ENCODE measurements around the gene ARHGAP23. TPM values are rescaled to one million over a fixed set of nuclear protein-coding genes. Genes with fewer than 3 reads are reported as not detected.

The ARHGAP23 gene
- total RNA-seq, 1 donor from 2014 or later = 0.61 TPM

DNA sequence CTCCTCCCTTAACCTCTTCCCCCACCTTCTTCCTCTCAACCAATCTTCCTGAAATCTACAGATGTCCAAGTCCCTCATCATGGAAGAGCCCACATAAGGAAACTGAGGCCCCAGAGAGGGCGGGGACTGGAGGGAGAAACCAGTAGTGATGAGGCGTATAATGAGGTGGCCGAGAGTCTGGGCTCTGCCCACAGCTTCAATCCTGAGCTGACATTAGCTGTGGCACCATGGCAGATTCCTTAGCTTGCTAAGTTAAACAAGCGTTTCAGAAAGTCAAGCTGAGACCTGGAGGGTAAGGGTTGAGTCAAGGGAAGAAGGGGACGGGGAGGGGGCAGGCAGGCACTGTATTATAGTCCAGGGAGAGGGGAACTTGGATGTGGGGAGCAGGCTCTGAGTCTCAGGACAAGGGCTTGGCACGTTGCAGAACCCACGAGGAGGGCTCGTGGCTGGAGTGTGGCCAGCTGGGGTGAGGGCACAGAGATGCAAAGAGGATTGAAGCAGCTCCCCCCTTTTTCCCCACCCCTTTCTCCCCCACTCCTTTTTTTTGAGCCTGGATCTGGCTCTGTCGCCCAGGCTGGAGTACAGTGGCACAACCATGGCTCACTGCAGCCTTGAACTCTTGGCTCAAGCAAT is 13.3 kb downstream of the ARHGAP23 start:
- no peaks in the 10 kb centered on the region for H3K36me3 Mint-ChIP-seq (ENCODE audit: low read depth)

DNA sequence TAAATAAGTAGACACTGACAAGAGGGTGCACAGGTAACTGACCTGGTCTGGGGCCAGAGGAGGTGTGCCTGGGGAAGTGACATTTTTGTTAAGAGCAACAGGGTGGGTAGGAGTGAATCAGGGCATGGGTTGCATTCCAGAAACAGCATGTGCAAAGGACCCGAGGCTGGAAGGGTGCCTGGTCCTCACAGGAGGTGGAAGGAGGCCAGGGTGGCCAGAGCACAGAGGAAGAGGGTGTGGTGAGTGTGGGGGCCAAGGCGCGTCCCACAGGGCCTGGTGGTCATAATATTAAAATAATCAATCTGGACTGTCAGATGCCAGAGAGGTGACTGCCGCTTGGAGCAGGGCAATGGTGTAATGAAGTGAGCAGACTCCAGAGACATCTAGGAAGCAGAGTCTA is 14.3 kb downstream of the ARHGAP23 start:
- H3K4me1 Mint-ChIP-seq = peaks cover 6% of the 10 kb centered on the region
- no peak overlapping the region for H3K27ac Mint-ChIP-seq
- intact Hi-C loops (cut with micrococcal nuclease) = no loop called here
- no peaks in the 10 kb centered on the region for H3K36me3 Mint-ChIP-seq (ENCODE audit: low read depth)
- no peak for DNase-seq
- no peak overlapping the region for H3K4me3 Mint-ChIP-seq
- peaks cover 6% of the 10 kb centered on the region for H3K27me3 Mint-ChIP-seq
- no peaks in the 10 kb centered on the region for H3K9me3 Mint-ChIP-seq

More for the DNA sequence above, 13.3 kb downstream of the ARHGAP23 start:
- H3K9me3 Mint-ChIP-seq = no peaks in the 10 kb centered on the region
- H3K4me3 Mint-ChIP-seq = no peak overlapping the region
- DNase-seq = no peak
- H3K4me1 Mint-ChIP-seq = peaks cover 6% of the 10 kb centered on the region
- H3K27me3 Mint-ChIP-seq = peaks cover 6% of the 10 kb centered on the region
- H3K27ac Mint-ChIP-seq = no peak overlapping the region
- intact Hi-C loops (cut with micrococcal nuclease) = no loop called here

DNA sequence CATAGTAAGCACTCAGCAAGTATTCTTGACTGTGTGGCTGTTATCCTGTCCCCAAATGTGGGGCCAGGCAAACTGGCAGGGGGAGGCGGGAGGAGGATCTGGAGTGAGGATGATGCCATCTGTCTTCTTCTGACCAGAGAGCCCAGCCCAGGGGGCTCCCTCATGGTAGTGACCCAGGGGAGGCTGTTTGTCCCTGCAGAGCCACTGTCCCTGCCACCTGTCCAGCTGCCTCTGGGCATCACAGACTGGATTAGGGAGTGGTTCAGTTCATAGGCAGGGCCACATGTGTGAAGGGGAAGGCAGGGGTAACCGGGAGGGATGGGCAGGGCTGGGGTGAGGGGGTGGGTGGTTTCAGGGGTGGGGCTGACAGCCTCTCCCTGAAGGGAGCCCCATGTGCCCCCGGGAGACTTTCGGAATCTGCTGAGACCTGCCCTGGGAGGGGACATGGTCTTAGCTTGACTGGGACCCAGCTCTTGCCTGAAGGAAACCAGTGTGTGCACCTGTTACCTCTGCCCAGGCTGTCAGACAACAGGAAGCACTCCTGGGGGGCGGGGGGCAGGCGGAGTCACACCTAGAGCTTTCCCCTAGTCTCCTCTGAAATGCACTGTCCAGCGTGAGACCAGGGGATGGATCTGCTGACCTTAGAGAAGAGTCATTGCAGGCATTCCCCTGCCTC is 15.2 kb downstream of the ARHGAP23 start:
- Mint-ChIP-seq H3K4me3 (no peak overlapping the region), H3K27me3 (peaks cover 6% of the 10 kb centered on the region), H3K9me3 (no peaks in the 10 kb centered on the region), H3K36me3 (ENCODE audit: low read depth) (no peaks in the 10 kb centered on the region), H3K27ac (no peak overlapping the region), H3K4me1 (peaks cover 6% of the 10 kb centered on the region)
- intact Hi-C loops (cut with micrococcal nuclease) = loop anchor here (2.0 kb wide), 1 partner anchor 49 kb away; no protein-coding TSS in a partner anchor
- no peak for DNase-seq

DNA sequence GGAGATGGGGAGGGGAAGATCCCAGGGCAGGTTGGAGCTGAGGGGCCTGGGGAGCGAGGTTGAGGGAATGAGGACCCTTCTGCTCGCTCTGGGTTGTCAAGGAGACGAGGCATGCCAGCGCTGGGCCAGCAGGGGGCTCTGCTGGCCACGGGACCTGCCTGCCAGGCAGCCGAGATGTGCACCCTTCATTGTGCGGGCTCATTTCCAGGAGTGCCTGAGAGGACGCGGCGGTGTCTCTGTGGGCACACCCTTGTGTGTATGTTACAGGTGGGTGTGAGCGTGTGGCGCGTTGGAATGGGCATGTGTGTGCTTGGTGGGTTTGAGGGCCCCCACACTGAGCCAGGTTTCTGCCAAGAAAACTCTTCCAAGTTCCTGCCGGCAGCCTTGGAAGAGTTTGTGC is 15.9 kb downstream of the ARHGAP23 start:
- Mint-ChIP-seq H3K4me1 (peaks cover 6% of the 10 kb centered on the region), H3K4me3 (no peak overlapping the region), H3K27ac (no peak overlapping the region), H3K9me3 (no peaks in the 10 kb centered on the region), H3K27me3 (peaks cover 6% of the 10 kb centered on the region), H3K36me3 (ENCODE audit: low read depth) (no peaks in the 10 kb centered on the region)
- peak; percentile 83 for DNase-seq
- intact Hi-C loops (cut with micrococcal nuclease) = loop anchor here (2.0 kb wide), 1 partner anchor 49 kb away; no protein-coding TSS in a partner anchor

DNA sequence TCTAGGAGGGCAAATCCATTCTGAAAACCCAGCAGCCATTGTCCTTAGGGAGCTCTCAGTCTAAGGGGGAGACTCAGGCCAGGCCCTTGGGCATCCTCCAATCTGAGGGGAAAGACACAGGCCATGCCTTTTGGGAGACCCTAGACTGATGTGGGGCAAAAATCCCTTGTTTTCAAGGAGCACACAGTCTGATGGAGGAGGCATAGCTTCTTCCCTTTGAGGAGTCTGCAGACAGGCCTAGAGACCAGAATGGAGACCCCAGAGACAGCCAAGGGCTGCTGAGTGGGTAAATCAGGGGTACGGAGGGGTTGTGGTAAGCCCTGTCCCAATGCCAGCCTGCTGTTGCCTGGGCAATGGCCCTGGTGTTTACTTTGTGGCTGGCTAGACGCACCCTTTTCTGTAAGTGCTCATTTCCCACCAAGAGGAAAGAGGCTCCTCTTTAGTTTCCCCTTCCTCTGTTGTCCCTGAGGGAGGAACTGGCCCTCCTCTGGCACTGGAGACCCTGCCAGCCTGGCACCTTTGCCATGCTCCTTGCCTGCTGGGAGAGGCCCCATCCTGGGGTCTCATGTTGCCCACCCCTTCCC is 19.3 kb downstream of the ARHGAP23 start:
- Mint-ChIP-seq H3K9me3 (no peaks in the 10 kb centered on the region), H3K27me3 (peaks cover 20% of the 10 kb centered on the region)

DNA sequence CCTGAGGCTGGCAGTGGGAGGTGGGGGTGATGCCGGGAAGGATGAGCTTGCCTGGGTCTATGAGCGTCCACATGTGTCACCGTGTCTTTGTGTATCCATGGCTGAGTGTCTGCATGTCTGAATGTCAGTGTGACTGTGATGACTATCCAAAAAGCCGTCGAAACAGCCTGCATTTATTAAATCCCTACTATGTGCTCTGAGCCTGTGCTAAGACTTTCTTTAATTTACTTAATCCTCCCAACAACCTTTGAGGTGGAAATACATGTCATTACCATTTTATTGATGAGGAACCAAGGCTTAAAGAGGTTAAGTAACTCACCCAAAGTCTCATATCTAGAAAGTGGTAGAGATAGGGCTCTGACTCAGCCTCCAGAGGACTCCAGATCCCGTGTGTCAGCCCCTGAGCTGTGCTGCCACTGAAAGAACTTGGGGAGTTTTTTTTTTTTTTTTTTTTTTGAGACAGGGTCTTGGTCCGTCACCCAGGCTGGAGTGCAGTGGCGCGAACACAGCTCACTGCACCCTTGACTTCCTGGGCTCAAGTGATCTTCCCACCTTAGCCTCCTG is 20.0 kb downstream of the ARHGAP23 start:
- intact Hi-C loops (cut with micrococcal nuclease) = no loop called here
- no peaks in the 10 kb centered on the region for H3K9me3 Mint-ChIP-seq
- peaks cover 7% of the 10 kb centered on the region for H3K4me1 Mint-ChIP-seq
- DNase-seq = no peak
- H3K4me3 Mint-ChIP-seq = no peak overlapping the region
- no peak overlapping the region for H3K27ac Mint-ChIP-seq
- no peaks in the 10 kb centered on the region for H3K36me3 Mint-ChIP-seq (ENCODE audit: low read depth)
- peaks cover 25% of the 10 kb centered on the region for H3K27me3 Mint-ChIP-seq

More for the DNA sequence above, 19.3 kb downstream of the ARHGAP23 start:
- H3K27ac Mint-ChIP-seq = no peak overlapping the region
- H3K4me1 Mint-ChIP-seq = peaks cover 4% of the 10 kb centered on the region
- no peak overlapping the region for H3K4me3 Mint-ChIP-seq
- intact Hi-C loops (cut with micrococcal nuclease) = no loop called here
- DNase-seq = no peak
- no peaks in the 10 kb centered on the region for H3K36me3 Mint-ChIP-seq (ENCODE audit: low read depth)

DNA sequence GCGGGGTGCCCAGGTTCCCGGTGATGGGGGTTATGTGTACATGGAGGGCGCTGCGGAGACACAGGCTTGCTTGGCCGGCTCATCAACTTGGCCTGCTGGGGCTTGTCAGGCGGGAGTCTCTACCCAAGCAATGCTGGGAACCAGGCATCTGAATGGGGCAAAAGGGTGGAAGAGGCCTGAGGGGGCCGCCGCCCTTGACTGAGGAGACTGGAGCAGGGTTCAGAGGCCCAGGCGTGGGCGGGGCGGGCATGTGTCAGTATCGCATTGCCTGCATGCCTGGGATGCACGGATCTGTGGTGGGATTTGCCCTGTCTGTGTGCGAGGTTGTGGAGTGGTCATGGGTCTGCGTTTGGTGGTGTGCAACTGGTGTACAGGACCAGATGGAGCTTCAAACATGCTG is 21.1 kb downstream of the ARHGAP23 start:
- Mint-ChIP-seq H3K36me3 (ENCODE audit: low read depth) (no peaks in the 10 kb centered on the region), H3K27ac (no peak overlapping the region), H3K4me3 (no peak overlapping the region), H3K27me3 (peaks cover 30% of the 10 kb centered on the region), H3K9me3 (no peaks in the 10 kb centered on the region), H3K4me1 (peaks cover 5% of the 10 kb centered on the region)
- DNase-seq = no peak
- intact Hi-C loops (cut with micrococcal nuclease) = no loop called here

DNA sequence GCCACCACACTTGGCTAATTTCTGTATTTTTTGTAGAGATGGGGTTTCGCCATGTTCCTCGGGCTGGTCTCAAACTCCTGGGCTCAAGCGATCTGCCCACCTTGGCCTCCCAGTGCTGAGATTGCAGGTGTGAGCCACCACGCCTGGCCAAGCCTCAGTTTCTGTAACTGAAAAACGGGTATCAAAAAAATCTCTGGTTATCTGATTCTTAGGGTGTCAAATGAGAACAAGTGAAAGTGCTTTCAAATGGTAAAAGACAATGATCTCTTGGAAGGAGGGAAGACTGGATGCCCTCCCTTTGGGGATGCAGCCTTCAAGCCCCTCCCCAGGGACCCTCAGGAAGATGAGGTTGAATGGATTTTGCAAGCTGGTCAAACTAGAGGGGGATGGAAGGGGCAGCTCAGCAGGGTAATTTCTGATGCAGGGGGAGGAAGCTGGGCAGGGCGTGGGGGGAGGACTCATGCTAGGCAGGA is 22.3 kb downstream of the ARHGAP23 start:
- no peak for DNase-seq
- Mint-ChIP-seq H3K4me3 (no peak overlapping the region), H3K36me3 (ENCODE audit: low read depth) (no peaks in the 10 kb centered on the region), H3K4me1 (peaks cover 5% of the 10 kb centered on the region), H3K27me3 (peaks cover 37% of the 10 kb centered on the region), H3K27ac (no peak overlapping the region), H3K9me3 (no peaks in the 10 kb centered on the region)
- intact Hi-C loops (cut with micrococcal nuclease) = no loop called here

DNA sequence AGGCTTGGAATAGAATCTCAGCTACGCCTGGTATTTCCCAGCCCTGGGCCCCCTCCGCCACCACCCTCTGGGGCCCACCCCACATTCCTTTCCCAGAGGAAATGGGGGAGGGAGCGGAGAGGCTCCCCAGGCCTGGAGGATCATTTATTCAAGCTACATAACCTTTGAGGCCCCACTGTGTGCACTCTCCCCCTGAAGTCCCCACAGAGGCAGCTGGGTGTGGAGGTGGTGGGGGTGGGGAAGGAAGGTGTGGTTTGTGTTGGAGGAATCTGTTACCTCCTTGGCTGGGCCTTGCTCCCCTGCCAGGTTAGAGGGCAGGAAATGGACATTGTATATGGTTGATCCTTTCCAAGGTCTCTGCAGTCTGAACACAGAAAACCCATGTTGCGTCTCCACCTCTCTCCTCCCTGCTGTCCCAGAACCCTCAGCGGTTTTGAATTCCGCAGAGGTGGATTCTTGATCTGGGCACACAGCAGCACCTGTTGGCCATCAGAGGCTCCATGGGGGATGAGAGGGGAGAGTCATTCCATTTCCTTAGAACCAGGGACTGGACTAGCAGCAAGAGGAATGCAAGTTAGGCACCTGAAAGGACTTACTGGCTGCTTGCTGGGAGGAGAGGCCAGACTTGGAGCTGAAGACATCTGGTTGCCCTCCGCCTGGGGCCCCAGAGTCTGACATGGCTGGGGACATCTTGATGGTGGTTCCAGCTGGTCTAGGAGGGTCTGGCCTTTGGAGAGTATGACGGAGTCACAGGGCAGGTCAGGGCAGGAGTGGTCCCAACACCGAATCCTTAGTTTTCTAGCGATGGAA is 23.0 kb downstream of the ARHGAP23 start:
- intact Hi-C loops (cut with micrococcal nuclease) = no loop called here
- no peak overlapping the region for H3K27ac Mint-ChIP-seq
- peaks cover 40% of the 10 kb centered on the region for H3K27me3 Mint-ChIP-seq
- DNase-seq = no peak
- no peaks in the 10 kb centered on the region for H3K9me3 Mint-ChIP-seq
- H3K4me1 Mint-ChIP-seq = peaks cover 5% of the 10 kb centered on the region
- H3K4me3 Mint-ChIP-seq = no peak overlapping the region
- no peaks in the 10 kb centered on the region for H3K36me3 Mint-ChIP-seq (ENCODE audit: low read depth)

DNA sequence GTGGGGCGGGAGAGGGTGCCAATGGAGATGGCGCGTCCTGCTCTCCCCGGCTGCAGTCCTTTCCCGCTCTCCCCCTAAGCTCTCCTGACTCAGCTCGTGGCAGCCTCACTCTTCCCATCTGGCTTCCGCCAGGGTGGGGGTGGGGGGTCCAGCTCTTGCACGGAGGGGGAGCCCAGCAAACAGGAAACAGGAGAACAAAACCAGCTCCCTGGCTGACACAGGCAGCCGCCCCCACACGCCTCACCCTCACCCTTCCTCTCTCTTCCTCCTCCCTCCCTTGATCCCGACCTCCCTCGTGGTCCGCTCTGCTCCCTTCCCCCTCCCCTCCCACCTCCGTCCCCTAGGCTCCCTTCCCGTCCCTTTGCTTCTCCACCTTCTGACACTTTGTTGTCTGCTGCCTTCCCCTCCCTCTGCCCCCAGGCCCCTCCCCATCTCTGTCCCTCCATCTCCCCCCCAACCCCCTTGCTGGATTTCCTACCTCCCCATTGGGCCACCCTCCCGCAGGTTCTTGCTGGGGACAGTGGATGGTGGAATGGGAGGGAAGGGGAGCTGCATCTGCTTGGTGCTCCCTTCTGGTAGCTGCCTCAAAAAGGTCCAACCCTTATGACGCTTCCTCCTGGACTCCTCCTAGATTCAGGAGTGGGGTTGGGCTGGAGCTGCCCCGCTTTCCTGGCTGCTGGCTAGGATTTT is 23.7 kb downstream of the ARHGAP23 start:
- H3K27me3 Mint-ChIP-seq = peaks cover 41% of the 10 kb centered on the region
- H3K36me3 Mint-ChIP-seq (ENCODE audit: low read depth) = no peaks in the 10 kb centered on the region
- H3K4me3 Mint-ChIP-seq = no peak overlapping the region
- intact Hi-C loops (cut with micrococcal nuclease) = no loop called here
- no peak for DNase-seq
- H3K4me1 Mint-ChIP-seq = peaks cover 5% of the 10 kb centered on the region
- H3K27ac Mint-ChIP-seq = no peak overlapping the region
- H3K9me3 Mint-ChIP-seq = no peaks in the 10 kb centered on the region

DNA sequence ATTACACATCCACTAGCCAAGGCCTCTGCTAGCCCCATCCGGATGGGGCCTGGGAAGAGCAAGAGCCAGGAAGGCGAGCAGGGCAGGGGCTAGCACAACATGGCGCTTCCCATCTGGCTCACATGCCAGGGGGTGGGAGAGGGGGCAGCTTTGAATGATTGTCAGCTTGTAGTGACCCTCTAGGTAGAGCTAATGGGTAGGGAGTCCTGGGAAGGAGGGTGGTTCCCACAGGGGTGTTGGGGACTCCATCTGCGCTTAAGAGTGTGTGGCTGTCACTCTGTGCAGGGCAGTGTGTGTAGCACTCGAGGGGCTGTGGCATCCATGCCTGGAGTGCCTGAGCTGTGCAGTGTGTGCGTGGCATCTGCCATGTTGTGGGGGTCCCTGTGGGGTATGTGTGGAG is 24.5 kb downstream of the ARHGAP23 start:
- Mint-ChIP-seq H3K4me3 (peak overlapping the region; percentile 50), H3K4me1 (peaks cover 5% of the 10 kb centered on the region)

DNA sequence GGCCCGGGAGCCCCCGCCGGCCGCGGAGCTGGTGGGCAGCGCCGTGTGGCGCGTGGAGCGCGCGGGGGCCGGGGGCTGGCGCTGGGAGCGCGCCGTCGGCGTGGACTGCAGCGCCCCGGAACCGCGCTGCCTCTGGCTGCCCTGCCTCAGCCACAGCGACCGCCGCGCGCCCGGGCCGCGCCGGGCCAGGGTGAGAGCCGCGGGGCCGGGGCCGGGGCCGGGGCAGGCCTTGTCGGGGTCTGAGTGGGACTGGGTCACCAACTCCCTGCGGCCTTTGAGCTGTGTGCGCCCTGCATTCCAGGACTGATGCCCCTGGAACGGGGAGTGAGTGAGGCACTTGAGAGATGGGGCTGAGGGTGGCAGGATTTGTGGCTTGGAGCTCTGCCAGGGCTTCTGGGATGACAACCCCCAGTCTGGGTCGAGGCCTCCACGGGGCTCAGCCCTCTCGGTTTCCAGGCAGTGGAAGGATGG is 25.7 kb downstream of the ARHGAP23 start:
- no peak for DNase-seq
- Mint-ChIP-seq H3K27ac (no peak overlapping the region), H3K4me1 (peaks cover 5% of the 10 kb centered on the region), H3K4me3 (no peak overlapping the region), H3K9me3 (no peaks in the 10 kb centered on the region), H3K36me3 (ENCODE audit: low read depth) (no peaks in the 10 kb centered on the region), H3K27me3 (peaks cover 46% of the 10 kb centered on the region)
- intact Hi-C loops (cut with micrococcal nuclease) = no loop called here

More for the DNA sequence above, 24.5 kb downstream of the ARHGAP23 start:
- no peaks in the 10 kb centered on the region for H3K9me3 Mint-ChIP-seq
- peaks cover 46% of the 10 kb centered on the region for H3K27me3 Mint-ChIP-seq
- intact Hi-C loops (cut with micrococcal nuclease) = no loop called here
- no peak overlapping the region for H3K27ac Mint-ChIP-seq
- H3K36me3 Mint-ChIP-seq (ENCODE audit: low read depth) = no peaks in the 10 kb centered on the region
- no peak for DNase-seq

DNA sequence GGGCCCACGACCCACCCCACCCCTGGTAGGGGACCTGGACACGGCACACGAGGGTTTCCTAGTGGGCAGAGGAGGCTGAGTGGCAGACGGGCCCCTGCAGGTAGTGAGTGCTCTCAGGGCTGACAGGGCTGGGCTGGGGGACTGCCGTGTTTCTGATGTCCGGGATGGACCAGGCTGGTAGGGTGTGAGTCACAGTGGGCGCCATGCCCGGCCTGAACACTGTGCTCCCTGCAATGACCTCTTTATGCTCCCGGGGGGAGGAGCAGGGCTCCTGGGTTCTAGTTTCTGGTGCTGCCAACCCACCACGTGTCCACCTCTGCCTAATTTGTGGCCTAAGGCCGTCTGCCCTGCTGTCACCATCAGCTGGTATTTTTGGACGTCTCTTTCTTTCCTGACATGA is 26.3 kb downstream of the ARHGAP23 start:
- Mint-ChIP-seq H3K4me1 (peaks cover 5% of the 10 kb centered on the region), H3K9me3 (no peaks in the 10 kb centered on the region), H3K27ac (no peak overlapping the region), H3K36me3 (ENCODE audit: low read depth) (no peaks in the 10 kb centered on the region), H3K27me3 (peaks cover 46% of the 10 kb centered on the region), H3K4me3 (no peak overlapping the region)
- DNase-seq = no peak
- intact Hi-C loops (cut with micrococcal nuclease) = no loop called here

All from activated CD4-positive, alpha-beta T cell treated with anti-CD3 and anti-CD28 coated beads, Interleukin-2, amount 10 ng/mL, durations not matched to agents 24 days and 14 days (primary cell).